HG03064 (cell line): ENCODE data around the gene YAP1.

ENCODE experiments used
- ATAC-seq: cut with Tn5 transposase; IDR thresholded peaks from one replicate; pipeline ENCODE4 v1.9.1; 2021; ENCODE audit warnings: low read depth; ENCODE audit not compliant: unreplicated experiment

YAP1 gene

GRCh38 chr11:102109896-102110760, at the start of gene YAP1:
Gene YAP1, plus strand, starts transcription at chr11:102110447. Its CDS starts 402 bp downstream, at chr11:102110849.
- ATAC-seq, result peak; percentile 89

GRCh38 chr11:102061276-102061675, 49.0 kb upstream of the YAP1 start:
- no peak for ATAC-seq

DNA sequence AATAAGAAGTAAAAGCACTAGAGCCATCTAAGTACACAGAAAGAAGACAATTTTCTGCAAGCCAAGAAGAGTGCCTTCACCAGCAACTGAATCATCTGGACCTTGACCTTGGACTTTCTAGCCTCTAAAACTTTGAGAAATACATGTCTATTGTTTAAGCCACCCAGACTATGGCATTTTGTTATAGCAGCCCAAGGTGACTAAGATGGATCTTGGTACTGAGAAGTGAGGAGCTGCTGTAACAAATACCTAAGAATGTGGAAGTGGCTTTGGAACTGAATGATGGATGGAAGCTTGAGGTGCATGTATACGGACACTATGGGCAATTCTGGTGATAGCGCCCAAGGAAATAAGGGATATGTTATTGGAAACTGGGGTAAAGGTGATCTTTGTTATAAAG, 48.1 kb upstream of the YAP1 start:
- no peak for ATAC-seq

DNA sequence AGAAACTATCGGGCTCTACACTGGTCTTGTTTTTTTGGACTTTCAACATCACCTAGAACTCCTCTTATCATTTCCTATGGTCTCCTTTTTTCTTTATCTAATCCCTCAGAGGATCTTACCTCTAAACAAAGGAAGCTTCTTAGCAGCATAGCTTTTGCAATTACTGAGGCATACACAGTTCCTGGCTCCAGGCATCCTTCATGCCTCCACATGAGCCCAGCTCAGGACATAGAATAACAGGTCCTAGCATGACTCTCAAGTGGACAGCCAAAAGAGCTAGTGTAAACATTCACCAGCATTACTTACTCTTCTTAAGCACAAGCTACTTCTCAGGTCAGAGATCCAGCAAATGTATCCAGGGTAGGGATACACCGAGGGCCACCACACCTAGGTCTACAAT, 45.9 kb upstream of the YAP1 start:
- ATAC-seq, result no peak

DNA sequence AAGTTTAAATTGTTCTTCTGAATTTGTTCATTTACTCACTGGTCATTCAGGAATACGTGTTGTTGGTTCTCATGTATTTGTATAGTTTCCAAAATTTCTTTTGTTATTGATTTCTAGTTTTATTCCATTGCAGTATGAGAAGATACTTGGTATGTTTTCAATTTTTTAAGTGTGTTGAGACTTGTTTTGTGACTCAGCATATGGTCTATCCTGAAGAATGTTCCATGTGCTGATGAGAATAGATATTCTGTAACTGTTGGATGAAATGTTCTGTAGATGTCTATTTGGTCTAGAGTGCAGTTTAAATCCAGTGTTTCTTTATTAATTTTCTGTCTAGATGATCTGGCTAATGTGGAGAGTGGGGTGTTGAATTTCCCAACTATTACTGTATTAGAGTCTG, 39.5 kb upstream of the YAP1 start:
- ATAC-seq, result no peak

DNA sequence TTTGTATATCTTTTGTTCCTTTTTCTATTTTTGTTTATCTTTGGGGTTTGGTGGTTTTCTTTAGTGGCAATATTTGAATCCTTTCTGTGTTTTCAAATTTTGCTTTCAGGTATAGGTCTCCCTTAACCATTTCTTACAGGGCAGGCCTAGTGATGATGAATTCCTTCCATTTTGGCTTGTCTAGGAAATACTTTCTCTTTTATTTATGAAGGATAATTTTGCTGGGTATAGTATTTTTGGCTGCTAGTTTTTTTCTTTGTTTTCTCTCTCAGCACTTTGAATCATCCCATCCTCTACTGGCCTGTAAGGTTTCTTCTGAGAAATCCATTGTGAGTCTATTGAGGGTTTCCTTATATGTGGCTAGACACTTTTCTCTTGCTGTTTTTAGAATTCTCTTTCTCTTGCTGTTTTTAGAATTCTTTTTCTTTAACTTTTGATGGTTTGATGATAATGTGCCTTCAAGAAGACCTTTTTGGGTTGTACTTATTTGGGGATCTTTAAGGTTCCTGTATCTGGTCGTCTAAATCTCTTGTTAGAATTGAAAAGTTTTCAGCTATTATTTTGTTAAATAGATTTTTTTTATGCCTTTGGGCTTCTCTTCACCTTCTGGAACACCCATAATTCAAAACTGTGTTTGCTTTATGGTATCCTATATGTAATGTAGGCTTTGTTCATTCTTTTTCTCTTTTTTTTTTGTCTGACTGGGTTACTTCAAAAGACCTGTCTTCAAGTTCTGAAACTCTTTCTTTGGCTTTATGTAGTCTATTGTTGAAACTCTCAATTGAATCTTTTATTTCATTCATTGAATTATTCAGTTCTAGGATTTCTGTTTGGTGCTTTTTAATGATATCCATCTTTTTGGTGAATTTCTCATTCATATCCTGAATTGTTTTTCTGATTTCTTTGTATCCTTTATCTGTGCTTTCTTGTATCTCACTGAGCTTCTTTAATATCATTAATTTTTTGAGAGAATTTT, 38.5 kb upstream of the YAP1 start:
- ATAC-seq, result no peak

GRCh38 chr11:102073253-102073652, 37.0 kb upstream of the YAP1 start:
- no peak for ATAC-seq

- no peak for ATAC-seq
These were observed 30.6 kb upstream of the YAP1 start for GRCh38 chr11:102079625-102080024.

DNA sequence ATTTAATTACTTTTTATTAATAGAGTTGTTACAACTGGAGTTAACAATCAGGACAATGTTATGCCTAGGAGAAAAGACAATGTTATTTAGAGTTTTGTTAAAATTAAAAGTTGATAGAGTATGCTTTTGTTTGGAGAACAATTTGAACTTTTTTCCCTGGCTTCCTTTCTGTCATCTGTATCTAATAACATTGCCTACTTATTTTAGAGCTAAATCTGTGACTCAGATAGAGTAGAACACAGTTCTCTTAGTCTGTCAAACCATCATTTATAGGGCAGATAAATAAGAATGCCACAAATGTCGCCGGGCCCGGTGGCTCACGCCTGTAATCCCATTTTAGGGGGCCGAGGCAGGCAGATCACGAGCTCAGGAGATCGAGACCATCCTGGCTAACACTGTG, 28.9 kb upstream of the YAP1 start:
- no peak for ATAC-seq

GRCh38 chr11:102085864-102086551, 24.2 kb upstream of the YAP1 start:
- no peak for ATAC-seq

DNA sequence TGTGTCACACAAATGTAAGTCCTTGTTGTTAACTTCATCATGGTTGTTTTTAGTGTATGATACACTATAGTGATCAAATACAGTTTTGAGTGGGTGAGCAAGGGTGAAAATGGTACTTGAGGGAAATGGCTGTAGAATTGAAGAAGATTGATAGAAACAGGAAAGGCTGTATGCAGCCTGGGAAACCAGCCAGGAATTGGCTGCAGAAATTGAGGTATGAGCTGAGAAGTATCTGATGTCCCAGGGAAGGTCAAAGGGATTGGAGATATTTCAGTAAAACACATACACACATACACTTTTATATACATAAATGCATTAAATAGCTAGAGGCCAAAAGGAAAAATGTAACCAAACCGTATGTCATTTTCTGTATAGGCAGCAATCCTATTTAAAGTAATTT, 13.1 kb upstream of the YAP1 start:
- ATAC-seq, result no peak

DNA sequence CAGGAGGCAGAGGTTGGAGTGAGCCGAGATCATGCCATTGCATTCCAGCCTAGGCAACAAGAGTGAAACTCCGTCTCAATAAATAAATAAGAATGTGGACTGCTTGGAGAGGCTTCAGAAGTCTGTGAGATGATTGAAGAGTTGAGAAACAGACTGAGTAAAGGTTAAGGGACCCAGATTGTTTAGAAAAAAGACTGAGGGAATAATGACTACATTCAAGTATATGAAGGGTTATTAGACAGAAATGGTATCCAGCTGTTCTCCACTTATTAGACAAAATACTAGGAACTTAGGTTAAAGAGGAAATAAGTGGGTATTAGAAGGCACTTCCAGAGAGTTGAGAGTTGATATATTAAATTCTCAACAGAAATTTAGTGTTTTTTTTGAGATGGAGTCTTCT, 10.5 kb upstream of the YAP1 start:
- ATAC-seq, result no peak

- ATAC-seq, result no peak
These were observed 1.4 kb upstream of the YAP1 start for GRCh38 chr11:102108734-102109440.

DNA sequence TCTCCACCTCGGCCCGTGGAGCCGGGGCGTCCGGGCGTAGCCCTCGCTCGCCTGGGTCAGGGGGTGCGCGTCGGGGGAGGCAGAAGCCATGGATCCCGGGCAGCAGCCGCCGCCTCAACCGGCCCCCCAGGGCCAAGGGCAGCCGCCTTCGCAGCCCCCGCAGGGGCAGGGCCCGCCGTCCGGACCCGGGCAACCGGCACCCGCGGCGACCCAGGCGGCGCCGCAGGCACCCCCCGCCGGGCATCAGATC, 439 bp downstream of the YAP1 start:
- peak; percentile 28 for ATAC-seq

DNA sequence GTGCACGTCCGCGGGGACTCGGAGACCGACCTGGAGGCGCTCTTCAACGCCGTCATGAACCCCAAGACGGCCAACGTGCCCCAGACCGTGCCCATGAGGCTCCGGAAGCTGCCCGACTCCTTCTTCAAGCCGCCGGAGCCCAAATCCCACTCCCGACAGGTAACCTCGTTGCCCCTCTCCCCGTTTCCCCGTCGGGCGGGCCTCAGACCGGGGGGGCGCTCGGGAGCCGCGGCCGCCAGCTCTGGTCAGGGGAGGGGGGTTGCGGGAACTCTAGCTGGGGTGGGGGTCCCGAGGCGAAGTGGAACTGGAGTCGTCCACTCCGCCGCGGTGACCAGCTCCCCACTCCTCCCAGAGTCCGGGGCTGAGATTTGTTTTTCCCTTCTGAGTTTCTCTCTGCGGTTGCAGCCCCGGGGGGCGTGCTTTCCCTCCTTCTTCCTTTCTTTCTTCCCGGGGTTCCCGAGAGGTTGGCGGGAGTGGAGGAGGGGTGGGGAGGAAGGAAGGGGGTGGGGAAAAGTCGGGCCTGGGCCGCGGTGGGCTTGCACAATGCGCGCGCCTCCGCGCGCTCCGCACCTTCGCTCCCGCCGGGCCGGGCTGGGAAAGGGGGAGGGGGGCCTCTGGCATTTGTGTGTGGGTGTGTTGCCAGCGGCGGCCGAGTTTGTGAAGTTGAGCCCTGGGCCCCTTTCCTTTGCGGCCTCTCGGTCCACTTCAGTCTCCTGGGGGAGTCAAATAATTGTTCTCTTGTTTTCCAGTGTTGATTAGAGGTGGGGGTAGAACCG, 952 bp downstream of the YAP1 start:
- no peak for ATAC-seq

DNA sequence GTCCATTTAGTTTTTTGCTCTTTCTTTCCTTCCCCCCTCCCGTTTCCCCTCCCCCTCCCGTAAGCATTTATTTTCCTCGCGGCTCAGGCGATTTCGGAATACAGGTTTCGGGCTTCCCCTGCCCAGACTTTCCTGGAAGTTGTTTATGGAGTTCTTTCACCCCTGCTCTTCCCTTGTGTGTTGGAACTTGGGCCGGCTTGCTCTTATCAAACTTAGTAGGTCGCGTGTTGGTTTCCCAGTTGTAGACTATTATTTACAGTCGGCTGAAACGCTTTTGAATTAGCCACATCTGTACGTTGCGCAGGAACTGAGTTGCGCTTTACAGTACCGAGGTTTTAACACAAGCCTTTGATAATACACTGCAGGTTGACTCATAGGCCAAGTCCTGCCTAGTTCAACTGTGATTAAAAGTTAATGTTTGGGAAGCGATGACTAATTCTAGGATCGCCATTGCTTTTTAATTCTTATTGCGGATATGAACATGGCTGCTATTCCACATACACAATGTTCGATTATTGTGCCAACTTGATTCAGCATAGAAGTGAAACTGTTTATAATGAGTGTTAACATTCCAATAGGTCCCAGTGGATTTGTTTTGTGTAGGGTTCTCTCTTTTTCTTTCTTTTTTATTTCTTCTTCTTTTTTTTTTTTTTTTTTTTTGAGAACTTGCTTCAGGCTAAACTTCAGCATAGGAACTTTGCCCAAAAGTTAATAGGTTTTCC, 1.7 kb downstream of the YAP1 start:
- no peak for ATAC-seq

DNA sequence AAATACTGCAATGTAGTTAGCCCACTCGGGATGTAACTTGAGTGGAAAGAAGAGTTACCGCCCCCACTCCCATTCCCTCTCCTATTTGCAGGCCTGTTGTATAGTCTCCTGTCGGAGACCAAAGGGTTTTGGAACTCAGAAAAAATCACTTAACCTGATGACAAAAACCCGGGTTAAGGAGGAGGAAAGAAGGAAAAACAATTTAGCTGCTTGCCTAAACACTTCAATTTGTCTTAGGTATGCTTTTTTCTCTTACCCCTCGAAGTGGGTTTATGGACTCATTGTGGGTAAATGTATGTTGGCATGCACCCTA, 2.2 kb downstream of the YAP1 start:
- no peak for ATAC-seq

DNA sequence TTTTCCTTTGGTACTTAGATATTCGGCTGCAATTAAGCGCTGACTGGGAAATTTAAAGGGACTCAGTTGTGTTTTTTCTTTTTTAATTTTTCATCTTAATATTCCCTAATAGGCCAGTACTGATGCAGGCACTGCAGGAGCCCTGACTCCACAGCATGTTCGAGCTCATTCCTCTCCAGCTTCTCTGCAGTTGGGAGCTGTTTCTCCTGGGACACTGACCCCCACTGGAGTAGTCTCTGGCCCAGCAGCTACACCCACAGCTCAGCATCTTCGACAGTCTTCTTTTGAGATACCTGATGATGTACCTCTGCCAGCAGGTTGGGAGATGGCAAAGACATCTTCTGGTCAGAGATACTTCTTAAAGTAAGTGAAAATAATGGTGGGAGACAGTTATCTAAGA, 3.8 kb downstream of the YAP1 start:
- no peak for ATAC-seq

- ATAC-seq, result no peak
These were observed 5.3 kb downstream of the YAP1 start for GRCh38 chr11:102115557-102115956.
